GM19043 (cell line): Measurements from ENCODE around the gene ANKRD65.
"Not testable (repeated sequence)": the region's sequence is repeated elsewhere in the genome, so short reads cannot be mapped to it uniquely, and the experiment has no call there.

Experiments used
- ATAC-seq: cut with Tn5 transposase; IDR thresholded peaks from one replicate; pipeline ENCODE4 v1.9.1; 2021; ENCODE audit warnings: low read depth; ENCODE audit not compliant: unreplicated experiment

Gene ANKRD65

GRCh38 chr1:1373815-1374588, 47.1 kb downstream of the ANKRD65 start:
- ATAC-seq = no peak

- no peak for ATAC-seq
Observed at GRCh38 chr1:1373051-1373814, 47.8 kb downstream of the ANKRD65 start.

GRCh38 chr1:1371746-1372711, 49.0 kb downstream of the ANKRD65 start:
- ATAC-seq = no peak

- ATAC-seq = no peak
Observed at GRCh38 chr1:1371364-1371745, 49.7 kb downstream of the ANKRD65 start.

- no peak for ATAC-seq
Observed at GRCh38 chr1:1370771-1371300, 50.2 kb downstream of the ANKRD65 start.

- not testable (repeated sequence) for ATAC-seq
Observed at GRCh38 chr1:1370094-1370493, 51.0 kb downstream of the ANKRD65 start.
